ENCODE data around the gene MPP1.

Gene MPP1

GRCh38 chrX:154795016-154795415 lies 10.3 kb downstream of the MPP1 start:
- Histone ChIP-seq H3K79me2 (ENCODE audit: control insufficient read depth, insufficient read depth, low read length, unreplicated experiment) (peaks cover 7% of the 10 kb centered on the region), H3K4me1 (ENCODE audit: control insufficient read depth, insufficient read depth, low read length, unreplicated experiment) (peaks cover 26% of the 10 kb centered on the region), H3K27ac (ENCODE audit: low read depth, low read length) (no peak overlapping the region), H3K27me3 (ENCODE audit: insufficient read depth, low read length) (no peaks in the 10 kb centered on the region), H3K4me3 (ENCODE audit: low read depth, low read length) (no peak overlapping the region), H2AFZ (ENCODE audit: low read length, unreplicated experiment) (no peak overlapping the region), H3K36me3 (ENCODE audit: insufficient read depth, low read length) (no peaks in the 10 kb centered on the region)

GRCh38 chrX:154793084-154793795 lies 12.0 kb downstream of the MPP1 start:
- Histone ChIP-seq H2AFZ (ENCODE audit: low read length, unreplicated experiment) (no peak overlapping the region), H3K27me3 (ENCODE audit: insufficient read depth, low read length) (no peaks in the 10 kb centered on the region), H3K4me1 (ENCODE audit: control insufficient read depth, insufficient read depth, low read length, unreplicated experiment) (peaks cover 15% of the 10 kb centered on the region), H3K27ac (ENCODE audit: low read depth, low read length) (no peak overlapping the region), H3K4me3 (ENCODE audit: low read depth, low read length) (no peak overlapping the region), H3K36me3 (ENCODE audit: insufficient read depth, low read length) (no peaks in the 10 kb centered on the region), H3K79me2 (ENCODE audit: control insufficient read depth, insufficient read depth, low read length, unreplicated experiment) (peaks cover 5% of the 10 kb centered on the region)

- H3K27ac ChIP-seq (ENCODE audit: low read depth, low read length): no peak overlapping the region
- no peaks in the 10 kb centered on the region for H3K27me3 ChIP-seq (ENCODE audit: insufficient read depth, low read length)
- no peaks in the 10 kb centered on the region for H3K79me2 ChIP-seq (ENCODE audit: control insufficient read depth, insufficient read depth, low read length, unreplicated experiment)
- H3K4me1 ChIP-seq (ENCODE audit: control insufficient read depth, insufficient read depth, low read length, unreplicated experiment): peaks cover 4% of the 10 kb centered on the region
- H3K36me3 ChIP-seq (ENCODE audit: insufficient read depth, low read length): no peaks in the 10 kb centered on the region
- no peak overlapping the region for H3K4me3 ChIP-seq (ENCODE audit: low read depth, low read length)
- no peak overlapping the region for H2AFZ ChIP-seq (ENCODE audit: low read length, unreplicated experiment)
These were observed 13.3 kb downstream of the MPP1 start for GRCh38 chrX:154791939-154792338.

GRCh38 chrX:154791467-154791866 lies 13.8 kb downstream of the MPP1 start:
- H3K27me3 ChIP-seq (ENCODE audit: insufficient read depth, low read length): no peaks in the 10 kb centered on the region
- H3K27ac ChIP-seq (ENCODE audit: low read depth, low read length): no peak overlapping the region
- H2AFZ ChIP-seq (ENCODE audit: low read length, unreplicated experiment): no peak overlapping the region
- no peak overlapping the region for H3K4me3 ChIP-seq (ENCODE audit: low read depth, low read length)
- no peaks in the 10 kb centered on the region for H3K36me3 ChIP-seq (ENCODE audit: insufficient read depth, low read length)
- H3K79me2 ChIP-seq (ENCODE audit: control insufficient read depth, insufficient read depth, low read length, unreplicated experiment): no peaks in the 10 kb centered on the region
- H3K4me1 ChIP-seq (ENCODE audit: control insufficient read depth, insufficient read depth, low read length, unreplicated experiment): no peaks in the 10 kb centered on the region

- H3K4me3 ChIP-seq (ENCODE audit: low read depth, low read length): no peak overlapping the region
- H2AFZ ChIP-seq (ENCODE audit: low read length, unreplicated experiment): no peak overlapping the region
- no peak overlapping the region for H3K27ac ChIP-seq (ENCODE audit: low read depth, low read length)
- H3K4me1 ChIP-seq (ENCODE audit: control insufficient read depth, insufficient read depth, low read length, unreplicated experiment): peaks cover 5% of the 10 kb centered on the region
- H3K36me3 ChIP-seq (ENCODE audit: insufficient read depth, low read length): no peaks in the 10 kb centered on the region
- H3K27me3 ChIP-seq (ENCODE audit: insufficient read depth, low read length): no peaks in the 10 kb centered on the region
- H3K79me2 ChIP-seq (ENCODE audit: control insufficient read depth, insufficient read depth, low read length, unreplicated experiment): no peaks in the 10 kb centered on the region
These were observed 19.6 kb downstream of the MPP1 start for GRCh38 chrX:154785716-154786115.

GRCh38 chrX:154784149-154784995 lies 20.9 kb downstream of the MPP1 start:
- Histone ChIP-seq H3K4me1 (ENCODE audit: control insufficient read depth, insufficient read depth, low read length, unreplicated experiment) (peaks cover 5% of the 10 kb centered on the region), H3K4me3 (ENCODE audit: low read depth, low read length) (no peak overlapping the region), H3K27ac (ENCODE audit: low read depth, low read length) (no peak overlapping the region), H3K79me2 (ENCODE audit: control insufficient read depth, insufficient read depth, low read length, unreplicated experiment) (no peaks in the 10 kb centered on the region), H2AFZ (ENCODE audit: low read length, unreplicated experiment) (no peak overlapping the region), H3K27me3 (ENCODE audit: insufficient read depth, low read length) (no peaks in the 10 kb centered on the region), H3K36me3 (ENCODE audit: insufficient read depth, low read length) (no peaks in the 10 kb centered on the region)

- Histone ChIP-seq H3K4me1 (ENCODE audit: control insufficient read depth, insufficient read depth, low read length, unreplicated experiment) (peaks cover 13% of the 10 kb centered on the region), H3K27me3 (ENCODE audit: insufficient read depth, low read length) (no peaks in the 10 kb centered on the region), H3K36me3 (ENCODE audit: insufficient read depth, low read length) (no peaks in the 10 kb centered on the region), H2AFZ (ENCODE audit: low read length, unreplicated experiment) (no peak overlapping the region), H3K27ac (ENCODE audit: low read depth, low read length) (no peak overlapping the region), H3K4me3 (ENCODE audit: low read depth, low read length) (no peak overlapping the region), H3K79me2 (ENCODE audit: control insufficient read depth, insufficient read depth, low read length, unreplicated experiment) (no peaks in the 10 kb centered on the region)
These were observed 24.3 kb downstream of the MPP1 start for GRCh38 chrX:154780968-154781367.

GRCh38 chrX:154779261-154779660 lies 26.0 kb downstream of the MPP1 start:
- Histone ChIP-seq H3K4me3 (ENCODE audit: low read depth, low read length) (no peak overlapping the region), H3K79me2 (ENCODE audit: control insufficient read depth, insufficient read depth, low read length, unreplicated experiment) (no peaks in the 10 kb centered on the region), H2AFZ (ENCODE audit: low read length, unreplicated experiment) (no peak overlapping the region), H3K27me3 (ENCODE audit: insufficient read depth, low read length) (no peaks in the 10 kb centered on the region), H3K27ac (ENCODE audit: low read depth, low read length) (no peak overlapping the region), H3K4me1 (ENCODE audit: control insufficient read depth, insufficient read depth, low read length, unreplicated experiment) (peaks cover 13% of the 10 kb centered on the region), H3K36me3 (ENCODE audit: insufficient read depth, low read length) (no peaks in the 10 kb centered on the region)

- no peaks in the 10 kb centered on the region for H3K27me3 ChIP-seq (ENCODE audit: insufficient read depth, low read length)
- peaks cover 8% of the 10 kb centered on the region for H3K4me1 ChIP-seq (ENCODE audit: control insufficient read depth, insufficient read depth, low read length, unreplicated experiment)
- H3K4me3 ChIP-seq (ENCODE audit: low read depth, low read length): no peak overlapping the region
- no peak overlapping the region for H2AFZ ChIP-seq (ENCODE audit: low read length, unreplicated experiment)
- 0 out of 2 replicates have a peak, but pooled peaks cover 4% of the 10 kb centered on the region for H3K36me3 ChIP-seq (ENCODE audit: insufficient read depth, low read length)
- H3K79me2 ChIP-seq (ENCODE audit: control insufficient read depth, insufficient read depth, low read length, unreplicated experiment): no peaks in the 10 kb centered on the region
- no peak overlapping the region for H3K27ac ChIP-seq (ENCODE audit: low read depth, low read length)
These were observed 28.5 kb downstream of the MPP1 start for GRCh38 chrX:154776753-154777152.

- Histone ChIP-seq H2AFZ (ENCODE audit: low read length, unreplicated experiment) (no peak overlapping the region), H3K79me2 (ENCODE audit: control insufficient read depth, insufficient read depth, low read length, unreplicated experiment) (no peaks in the 10 kb centered on the region), H3K4me1 (ENCODE audit: control insufficient read depth, insufficient read depth, low read length, unreplicated experiment) (peaks cover 8% of the 10 kb centered on the region), H3K27ac (ENCODE audit: low read depth, low read length) (no peak overlapping the region), H3K36me3 (ENCODE audit: insufficient read depth, low read length) (peaks cover 5% of the 10 kb centered on the region; the same call in 1 of the 2 replicates), H3K4me3 (ENCODE audit: low read depth, low read length) (no peak overlapping the region), H3K27me3 (ENCODE audit: insufficient read depth, low read length) (no peaks in the 10 kb centered on the region)
These were observed 29.6 kb downstream of the MPP1 start for GRCh38 chrX:154775419-154776349.

Data from ACC112 (cell line).